HCT116 (cell line): Measurements from ENCODE around the gene CEP120. TPM values are rescaled to one million over a fixed set of nuclear protein-coding genes. Genes with fewer than 3 reads are reported as not detected.

Experiments
- ATAC-seq: fragments of 200-7000 bp; cut with Tn5 transposase; 2 replicates; pipeline ENCODE4 v1.9.1; 2020; ENCODE audit warnings: mild to moderate bottlenecking, moderate library complexity
- BruUV-seq: library from RNA; stranded (reverse); fragments of 400-500 nt; replicated peaks from 2 replicates; lab custom pipeline; 2021; lab: Mats Ljungman, UMichigan
- CTCF ChIA-PET: fragments of 300-600 bp; sonication (Branson Sonifier 250); formaldehyde crosslinking; loops from one replicate; lab custom pipeline; 2021; ENCODE audit warnings: antibody characterized with exemption; lab: Charles Lee
- POLR2A ChIA-PET: fragments of 300-600, 350-600 bp; sonication (Branson Sonifier 250); formaldehyde crosslinking; loops from one replicate; lab custom pipeline; 2021; ENCODE audit warnings: antibody characterized with exemption; lab: Charles Lee
- RAD21 ChIA-PET, 2 experiments: fragments of 300-600 bp; sonication (Branson Sonifier 250); formaldehyde crosslinking; loops; one replicate each; lab custom pipeline; 2023; ENCODE audit warnings: low total read pairs in 2 of 2; ENCODE audit not compliant: uncharacterized antibody in 2 of 2, unreplicated experiment in 2 of 2, low non-redundant PET in 1 of 2; lab: Charles Lee
- DNase-seq: peaks from one replicate; pipeline ENCODE4 v3.0.0-alpha.2; 2010; ENCODE audit warnings: low read depth, low spot score
- H2AFZ ChIP-seq: fragments of 200-600 bp; shearing (Covaris generic), sonication (generic); 2 replicates; pipeline ENCODE4 v1.6.1; 2017; ENCODE audit warnings: low read depth, mixed run types, mixed read lengths, antibody characterized with exemption, low read length; ENCODE audit not compliant: poor library complexity, severe bottlenecking
- H3K27ac ChIP-seq: 2 replicates; pipeline ENCODE4 v1.5.1; 2012; ENCODE audit warnings: low read depth, low read length
- H3K27me3 ChIP-seq: fragments of 200-600 bp; sonication (generic); 2 replicates; pipeline ENCODE4 v1.6.1; 2016; ENCODE audit warnings: mixed run types, low read length, mixed read lengths; ENCODE audit not compliant: insufficient read depth
- H3K36me3 ChIP-seq, 2 experiments: fragments of 200-500 bp in 1 of 2; fragments of 200-600 bp in 1 of 2; sonication (Bioruptor generic) in 1 of 2; sonication (generic) in 1 of 2; 2 replicates each; pipeline versions ENCODE4 v1.5.1 to v1.6.1; 2014 to 2016; ENCODE audit warnings: low read length in 2 of 2, inconsistent platforms in 1 of 2, mixed read lengths in 1 of 2, mixed run types in 1 of 2; ENCODE audit not compliant: insufficient read depth in 2 of 2, control insufficient read depth in 1 of 2
- H3K4me1 ChIP-seq, 2 experiments: fragments of 200-600 bp in 1 of 2; sonication (generic) in 1 of 2; 2 replicates each; pipeline versions ENCODE4 v1.5.1 to v1.6.1; 2012 to 2017; ENCODE audit warnings: low read length in 2 of 2, inconsistent platforms in 1 of 2, mild to moderate bottlenecking in 1 of 2, mixed read lengths in 1 of 2, mixed run types in 1 of 2, moderate library complexity in 1 of 2; ENCODE audit not compliant: insufficient read depth in 2 of 2, control insufficient read depth in 1 of 2
- H3K4me2 ChIP-seq: fragments of 200-600 bp; sonication (generic); 2 replicates; pipeline ENCODE4 v1.6.1; 2017; ENCODE audit warnings: mixed run types, low read length, mixed read lengths
- H3K4me3 ChIP-seq, 2 experiments: fragments of 200-600 bp in 1 of 2; sonication (generic) in 1 of 2; replicated peaks in 1 of 2; 2 replicates each; pipeline ENCODE4 v1.5.1; 2011 to 2016; ENCODE audit warnings: low read length in 2 of 2, control low read depth in 1 of 2, low read depth in 1 of 2, mild to moderate bottlenecking in 1 of 2, mixed read lengths in 1 of 2, mixed run types in 1 of 2
- H3K79me2 ChIP-seq: fragments of 200-600 bp; sonication (generic); 2 replicates; pipeline ENCODE4 v1.6.1; 2017; ENCODE audit warnings: mild to moderate bottlenecking, mixed run types, low read length, moderate library complexity, mixed read lengths; ENCODE audit not compliant: insufficient read depth
- H3K9ac ChIP-seq: fragments of 200-600 bp; sonication (generic); 2 replicates; pipeline ENCODE4 v1.6.1; 2016; ENCODE audit warnings: low read length, mixed read lengths
- H3K9me2 ChIP-seq: fragments of 200-600 bp; sonication (generic), shearing (Covaris generic); 2 replicates; pipeline ENCODE4 v1.6.1; 2017; ENCODE audit warnings: mixed run types, mild to moderate bottlenecking, moderate library complexity; ENCODE audit not compliant: insufficient read depth
- H3K9me3 ChIP-seq, 2 experiments: fragments of 200-500 bp in 1 of 2; fragments of 200-600 bp in 1 of 2; sonication (Bioruptor generic) in 1 of 2; sonication (generic) in 1 of 2; 2 replicates each; pipeline ENCODE4 v1.6.1; 2014 to 2017; ENCODE audit warnings: low read length in 2 of 2, mixed read lengths in 2 of 2, inconsistent platforms in 1 of 2, low read depth in 1 of 2, mild to moderate bottlenecking in 1 of 2, mixed run types in 1 of 2, moderate library complexity in 1 of 2; ENCODE audit not compliant: control insufficient read depth in 1 of 2, insufficient read depth in 1 of 2
- H4K20me1 ChIP-seq: fragments of 200-600 bp; sonication (generic), shearing (Covaris generic); 2 replicates; pipeline ENCODE4 v1.6.1; 2017; ENCODE audit warnings: mixed run types, mild to moderate bottlenecking, moderate library complexity; ENCODE audit not compliant: insufficient read depth
- CEBPB ChIP-seq: IDR thresholded peaks from 2 replicates; pipeline ENCODE4 v1.6.1; 2012; ENCODE audit warnings: low read depth
- EGR1 ChIP-seq: IDR thresholded peaks from 2 replicates; pipeline ENCODE4 v1.6.1; 2012; ENCODE audit warnings: low read depth
- EZH2 ChIP-seq: fragments of 200-600 bp; sonication (generic); IDR thresholded peaks from 2 replicates; pipeline ENCODE4 v1.6.1; 2017; ENCODE audit warnings: antibody characterized with exemption, mixed run types
- FOSL1 ChIP-seq: IDR thresholded peaks from 2 replicates; pipeline ENCODE4 v1.6.1; 2012; ENCODE audit warnings: low read depth
- JUND ChIP-seq: IDR thresholded peaks from 2 replicates; pipeline ENCODE4 v1.6.1; 2012
- POLR2A ChIP-seq: IDR thresholded peaks from 2 replicates; pipeline ENCODE4 v1.7.0; 2011; ENCODE audit warnings: borderline replicate concordance; ENCODE audit not compliant: insufficient read depth, insufficient read length; ENCODE audit errors: extremely low read depth
- POLR2AphosphoS5 ChIP-seq: IDR thresholded peaks from 2 replicates; pipeline ENCODE4 v1.6.1; 2011; ENCODE audit warnings: mild to moderate bottlenecking, low read depth, low read length, moderate library complexity
- RAD21 ChIP-seq: IDR thresholded peaks from 2 replicates; pipeline ENCODE4 v1.6.1; 2012; ENCODE audit warnings: low read depth, mild to moderate bottlenecking
- SIN3A ChIP-seq: IDR thresholded peaks from 2 replicates; pipeline ENCODE4 v1.6.1; 2012; ENCODE audit warnings: low read depth
- SP1 ChIP-seq: IDR thresholded peaks from 2 replicates; pipeline ENCODE4 v1.6.1; 2012; ENCODE audit warnings: low read depth
- SRF ChIP-seq: IDR thresholded peaks from 2 replicates; pipeline ENCODE4 v1.6.1; 2012; ENCODE audit warnings: low read depth
- TCF7L2 ChIP-seq: IDR thresholded peaks from 2 replicates; pipeline ENCODE4 v1.7.0; 2011; ENCODE audit warnings: borderline replicate concordance, inconsistent platforms; ENCODE audit not compliant: insufficient read depth, insufficient read length; ENCODE audit errors: extremely low read depth
- YY1 ChIP-seq: IDR thresholded peaks from 2 replicates; pipeline ENCODE4 v1.6.1; 2011; ENCODE audit warnings: low read length, low read depth, moderate library complexity, mild to moderate bottlenecking; ENCODE audit not compliant: insufficient replicate concordance; ENCODE audit errors: extremely low read depth
- ZNF274 ChIP-seq: fragments of 200-500 bp; sonication (Bioruptor generic); IDR thresholded peaks from 2 replicates; pipeline ENCODE4 v1.6.1; 2014; ENCODE audit warnings: mild to moderate bottlenecking, low read depth, low read length, inconsistent platforms
- intact Hi-C: fragments of 100-400 bp; cut with micrococcal nuclease; formaldehyde crosslinking; loops from 2 replicates; pipeline ENCODE4 v1.10.0; 2022
- total RNA-seq: library from RNA; stranded (reverse); gene quantifications from one replicate; pipeline ENCODE4 v1.2.1, GENCODE V29; 2021; ENCODE audit not compliant: unreplicated experiment
- TF ChIP-seq, protein P1 (sequence below): IDR thresholded peaks from 2 replicates; pipeline ENCODE4 v1.6.1; 2012; ENCODE audit warnings: low read depth
- TF ChIP-seq, protein P2 (sequence below): IDR thresholded peaks from 2 replicates; pipeline ENCODE4 v1.6.1; 2012

Gene CEP120
- total RNA-seq, 1 experiment from 2014 or later = 30.2 TPM

DNA sequence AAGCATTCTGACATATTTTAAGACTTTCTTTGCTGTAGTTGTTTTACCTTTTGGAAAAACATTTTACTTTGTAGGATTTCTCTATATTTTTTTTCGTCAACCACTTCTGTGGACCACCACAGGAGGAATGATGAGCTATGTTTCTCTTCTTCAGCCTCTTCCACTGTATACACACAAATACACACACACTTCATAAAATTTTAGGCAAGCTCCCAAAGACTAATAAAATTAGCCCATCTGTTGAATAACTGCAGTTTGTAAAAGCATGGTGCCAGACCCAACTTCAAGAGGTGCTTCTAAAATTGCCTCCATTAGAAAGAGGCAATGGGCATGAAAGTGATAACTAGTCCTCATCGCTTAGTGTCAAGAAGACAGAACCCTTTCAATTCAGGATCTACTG is 4.1 kb upstream of the CEP120 start (continued):
- TF ChIP-seq, protein P1, sequence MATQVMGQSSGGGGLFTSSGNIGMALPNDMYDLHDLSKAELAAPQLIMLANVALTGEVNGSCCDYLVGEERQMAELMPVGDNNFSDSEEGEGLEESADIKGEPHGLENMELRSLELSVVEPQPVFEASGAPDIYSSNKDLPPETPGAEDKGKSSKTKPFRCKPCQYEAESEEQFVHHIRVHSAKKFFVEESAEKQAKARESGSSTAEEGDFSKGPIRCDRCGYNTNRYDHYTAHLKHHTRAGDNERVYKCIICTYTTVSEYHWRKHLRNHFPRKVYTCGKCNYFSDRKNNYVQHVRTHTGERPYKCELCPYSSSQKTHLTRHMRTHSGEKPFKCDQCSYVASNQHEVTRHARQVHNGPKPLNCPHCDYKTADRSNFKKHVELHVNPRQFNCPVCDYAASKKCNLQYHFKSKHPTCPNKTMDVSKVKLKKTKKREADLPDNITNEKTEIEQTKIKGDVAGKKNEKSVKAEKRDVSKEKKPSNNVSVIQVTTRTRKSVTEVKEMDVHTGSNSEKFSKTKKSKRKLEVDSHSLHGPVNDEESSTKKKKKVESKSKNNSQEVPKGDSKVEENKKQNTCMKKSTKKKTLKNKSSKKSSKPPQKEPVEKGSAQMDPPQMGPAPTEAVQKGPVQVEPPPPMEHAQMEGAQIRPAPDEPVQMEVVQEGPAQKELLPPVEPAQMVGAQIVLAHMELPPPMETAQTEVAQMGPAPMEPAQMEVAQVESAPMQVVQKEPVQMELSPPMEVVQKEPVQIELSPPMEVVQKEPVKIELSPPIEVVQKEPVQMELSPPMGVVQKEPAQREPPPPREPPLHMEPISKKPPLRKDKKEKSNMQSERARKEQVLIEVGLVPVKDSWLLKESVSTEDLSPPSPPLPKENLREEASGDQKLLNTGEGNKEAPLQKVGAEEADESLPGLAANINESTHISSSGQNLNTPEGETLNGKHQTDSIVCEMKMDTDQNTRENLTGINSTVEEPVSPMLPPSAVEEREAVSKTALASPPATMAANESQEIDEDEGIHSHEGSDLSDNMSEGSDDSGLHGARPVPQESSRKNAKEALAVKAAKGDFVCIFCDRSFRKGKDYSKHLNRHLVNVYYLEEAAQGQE = no peak
- no peak for TF ChIP-seq POLR2AphosphoS5
- TF ChIP-seq JUND = no peak
- TF ChIP-seq SP1 = no peak
- no peak for TF ChIP-seq FOSL1

DNA sequence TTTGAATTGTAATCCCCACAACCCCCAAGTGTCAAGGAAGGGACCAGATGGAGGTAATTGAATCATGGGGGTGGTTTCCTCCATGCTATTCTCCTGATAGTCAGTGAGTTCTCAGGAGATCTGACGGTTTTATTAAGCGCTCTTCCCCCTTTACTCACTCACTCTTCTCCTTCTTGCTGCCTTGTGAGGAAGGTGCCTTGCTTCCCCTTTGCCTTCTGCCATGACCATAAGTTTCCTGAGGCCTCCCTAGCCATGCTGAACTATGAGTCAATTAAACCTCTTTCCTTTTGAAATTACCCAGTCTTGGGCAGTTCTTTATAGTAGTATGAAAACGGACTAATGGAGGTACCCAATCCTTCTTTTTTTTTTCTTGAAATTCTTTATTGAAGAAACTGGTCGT is 2.2 kb upstream of the CEP120 start:
- no peak overlapping the region for H3K9ac ChIP-seq
- peaks cover 20% of the 10 kb centered on the region for H3K79me2 ChIP-seq
- no peak for TF ChIP-seq CEBPB
- TF ChIP-seq SIN3A = no peak
- TF ChIP-seq, protein P1 = no peak
- no peak for TF ChIP-seq YY1
- no peak for TF ChIP-seq RAD21
- TF ChIP-seq EGR1 = no peak
- no peak for TF ChIP-seq EZH2
- no peak for TF ChIP-seq TCF7L2
- no peak for TF ChIP-seq FOSL1
- no peak for TF ChIP-seq ZNF274
- TF ChIP-seq, protein P2, sequence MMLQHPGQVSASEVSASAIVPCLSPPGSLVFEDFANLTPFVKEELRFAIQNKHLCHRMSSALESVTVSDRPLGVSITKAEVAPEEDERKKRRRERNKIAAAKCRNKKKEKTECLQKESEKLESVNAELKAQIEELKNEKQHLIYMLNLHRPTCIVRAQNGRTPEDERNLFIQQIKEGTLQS = no peak
- no peak for TF ChIP-seq SRF
- no peak for TF ChIP-seq SP1
- TF ChIP-seq POLR2A = no peak
- H4K20me1 ChIP-seq = no peaks in the 10 kb centered on the region
- ChIA-PET POLR2A (no interaction called here), CTCF (no interaction called here), RAD21 (no interaction called here)
- no peak overlapping the region for H3K4me2 ChIP-seq
- DNase-seq (no peak), ATAC-seq (no peak)
- BruUV-seq = no TSS peak
- no peaks in the 10 kb centered on the region for H3K36me3 ChIP-seq
- H2AFZ ChIP-seq = peak overlapping the region; percentile 7
- no peaks in the 10 kb centered on the region for H3K27me3 ChIP-seq
- intact Hi-C loops = no loop called here
- no peaks in the 10 kb centered on the region for H3K9me3 ChIP-seq
- no peaks in the 10 kb centered on the region for H3K9me2 ChIP-seq
- H3K4me3 ChIP-seq = no peak overlapping the region
- H3K4me1 ChIP-seq = peaks cover 4 to 16% of the 10 kb centered on the region in 2 experiments; a peak in 3 of 4 replicates
- H3K27ac ChIP-seq = no peak overlapping the region
